Trophoblast cell (in vitro differentiated cells and primary cell): ENCODE results near the gene STRIP2.

Experiments
- DNase-seq, 2 donors: peaks; one replicate each; pipeline ENCODE4 v3.0.0-alpha.2; 2016
- H2AFZ ChIP-seq: 2 replicates; pipeline ENCODE4 v1.6.1; 2013; ENCODE audit warnings: low read length, moderate library complexity, mild to moderate bottlenecking; ENCODE audit not compliant: insufficient read depth, poor library complexity
- H2AK5ac ChIP-seq: 2 replicates; pipeline ENCODE4 v1.6.1; 2013; ENCODE audit warnings: mild to moderate bottlenecking, low read length
- H2BK120ac ChIP-seq: 2 replicates; pipeline ENCODE4 v1.6.1; 2013; ENCODE audit warnings: low read length, mild to moderate bottlenecking, moderate library complexity; ENCODE audit not compliant: insufficient read depth, poor library complexity
- H2BK12ac ChIP-seq: 2 replicates; pipeline ENCODE4 v1.6.1; 2013; ENCODE audit warnings: mild to moderate bottlenecking, low read length, moderate library complexity
- H2BK5ac ChIP-seq: 2 replicates; pipeline ENCODE4 v1.6.1; 2013; ENCODE audit warnings: low read length, low read depth, moderate library complexity, mild to moderate bottlenecking; ENCODE audit not compliant: poor library complexity
- H3K14ac ChIP-seq: 2 replicates; pipeline ENCODE4 v1.6.1; 2013; ENCODE audit warnings: mild to moderate bottlenecking, low read length
- H3K18ac ChIP-seq: 2 replicates; pipeline ENCODE4 v1.6.1; 2013; ENCODE audit warnings: mild to moderate bottlenecking, low read length
- H3K23ac ChIP-seq: 2 replicates; pipeline ENCODE4 v1.6.1; 2013; ENCODE audit warnings: low read length
- H3K27ac ChIP-seq: 2 replicates; pipeline ENCODE4 v1.5.1; 2013; ENCODE audit warnings: low read depth, mild to moderate bottlenecking, inconsistent platforms, low read length, moderate library complexity
- H3K27me3 ChIP-seq: 2 replicates; pipeline ENCODE4 v1.6.1; 2013; ENCODE audit warnings: inconsistent platforms, mild to moderate bottlenecking, low read length, moderate library complexity; ENCODE audit not compliant: insufficient read depth
- H3K36me3 ChIP-seq, 2 experiments: 1 replicate in 1 of 2; 2 replicates in 1 of 2; pipeline ENCODE4 v1.6.1; 2013; ENCODE audit warnings: low read length in 2 of 2, mild to moderate bottlenecking in 2 of 2, moderate library complexity in 1 of 2; ENCODE audit not compliant: insufficient read depth in 2 of 2, control insufficient read depth in 1 of 2
- H3K4ac ChIP-seq: 2 replicates; pipeline ENCODE4 v1.6.1; 2013; ENCODE audit warnings: low read depth, mild to moderate bottlenecking, low read length, moderate library complexity
- H3K4me1 ChIP-seq, 2 experiments: 1 replicate in 1 of 2; 2 replicates in 1 of 2; pipeline ENCODE4 v1.6.1; 2013; ENCODE audit warnings: low read length in 2 of 2, mild to moderate bottlenecking in 2 of 2, moderate library complexity in 1 of 2; ENCODE audit not compliant: insufficient read depth in 2 of 2, control insufficient read depth in 1 of 2
- H3K4me2 ChIP-seq: 2 replicates; pipeline ENCODE4 v1.6.1; 2013; ENCODE audit warnings: inconsistent platforms, mild to moderate bottlenecking, low read length, moderate library complexity
- H3K4me3 ChIP-seq: 2 replicates; pipeline ENCODE4 v1.5.1; 2013; ENCODE audit warnings: mild to moderate bottlenecking, low read depth, low read length, inconsistent platforms
- H3K79me1 ChIP-seq: one replicate; pipeline ENCODE4 v1.6.1; 2013; ENCODE audit warnings: low read length
- H3K79me2 ChIP-seq: 2 replicates; pipeline ENCODE4 v1.6.1; 2013; ENCODE audit warnings: low read length, mild to moderate bottlenecking; ENCODE audit not compliant: control insufficient read depth, insufficient read depth, poor library complexity
- H3K9ac ChIP-seq: 2 replicates; pipeline ENCODE4 v1.6.1; 2013; ENCODE audit warnings: mild to moderate bottlenecking, low read length
- H3K9me3 ChIP-seq: 2 replicates; pipeline ENCODE4 v1.6.1; 2013; ENCODE audit warnings: low read depth, mild to moderate bottlenecking, control low read depth, inconsistent platforms, low read length; ENCODE audit not compliant: insufficient read depth
- H4K12ac ChIP-seq: 2 replicates; pipeline ENCODE4 v1.6.1; 2013; ENCODE audit warnings: low read depth, mild to moderate bottlenecking, low read length, moderate library complexity
- H4K8ac ChIP-seq: 2 replicates; pipeline ENCODE4 v1.6.1; 2013; ENCODE audit warnings: low read depth, mild to moderate bottlenecking, low read length, moderate library complexity
- H4K91ac ChIP-seq: one replicate; pipeline ENCODE4 v1.6.1; 2013; ENCODE audit warnings: low read depth, mild to moderate bottlenecking, low read length, moderate library complexity
- WGBS: extraction: QIAGEN DNeasy Blood & Tissue Kit; methylation state at CpG from one replicate; pipeline ENCODE4 v1.1.7; 2013; ENCODE audit warnings: missing lambda C conversion rate; ENCODE audit not compliant: insufficient read length, insufficient coverage; ENCODE audit errors: extremely low coverage; 5-methylcytosine and 5-hydroxymethylcytosine counted together

STRIP2 gene

DNA sequence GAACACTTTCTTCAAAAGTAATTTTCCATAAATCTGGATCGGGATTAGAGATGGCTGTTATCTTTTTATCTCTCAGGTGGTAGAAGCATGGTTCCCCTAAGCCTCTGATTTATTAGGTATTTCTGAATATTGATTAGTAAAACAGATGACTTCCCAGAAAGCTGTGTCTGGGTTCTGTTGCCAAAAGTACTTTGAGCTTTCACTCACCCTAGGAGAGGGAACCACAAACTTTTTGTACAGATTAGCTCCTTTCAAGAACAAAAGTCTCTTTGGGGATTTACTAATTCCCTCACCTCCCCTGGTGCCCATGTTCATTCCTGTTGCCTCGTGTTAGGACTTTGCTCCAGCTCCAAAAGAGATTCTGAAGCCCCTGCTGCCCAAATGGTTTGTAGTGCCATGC is 46.7 kb upstream of the STRIP2 start:
- no peak overlapping the region for H4K12ac ChIP-seq
- no peak overlapping the region for H3K27ac ChIP-seq
- H3K79me1 ChIP-seq = no peaks in the 10 kb centered on the region
- no peak overlapping the region for H3K14ac ChIP-seq
- no CpG with 5 or more reads among the region's 2 CpGs for WGBS
- no peaks in the 10 kb centered on the region for H3K9me3 ChIP-seq
- H4K8ac ChIP-seq = no peak overlapping the region
- H3K27me3 ChIP-seq = no peaks in the 10 kb centered on the region
- no peak overlapping the region for H3K18ac ChIP-seq
- no peaks in the 10 kb centered on the region for H3K4me1 ChIP-seq
- no peak overlapping the region for H2BK12ac ChIP-seq
- no peak overlapping the region for H2AFZ ChIP-seq
- no peak overlapping the region for H2AK5ac ChIP-seq
- no peak overlapping the region for H3K9ac ChIP-seq
- H3K36me3 ChIP-seq = no peaks in the 10 kb centered on the region
- DNase-seq = no peak
- no peak overlapping the region for H3K4me2 ChIP-seq
- H4K91ac ChIP-seq = no peak overlapping the region
- no peak overlapping the region for H2BK120ac ChIP-seq
- no peak overlapping the region for H3K4ac ChIP-seq
- no peak overlapping the region for H3K23ac ChIP-seq
- H2BK5ac ChIP-seq = no peak overlapping the region
- H3K79me2 ChIP-seq = no peaks in the 10 kb centered on the region
- H3K4me3 ChIP-seq = no peak overlapping the region

DNA sequence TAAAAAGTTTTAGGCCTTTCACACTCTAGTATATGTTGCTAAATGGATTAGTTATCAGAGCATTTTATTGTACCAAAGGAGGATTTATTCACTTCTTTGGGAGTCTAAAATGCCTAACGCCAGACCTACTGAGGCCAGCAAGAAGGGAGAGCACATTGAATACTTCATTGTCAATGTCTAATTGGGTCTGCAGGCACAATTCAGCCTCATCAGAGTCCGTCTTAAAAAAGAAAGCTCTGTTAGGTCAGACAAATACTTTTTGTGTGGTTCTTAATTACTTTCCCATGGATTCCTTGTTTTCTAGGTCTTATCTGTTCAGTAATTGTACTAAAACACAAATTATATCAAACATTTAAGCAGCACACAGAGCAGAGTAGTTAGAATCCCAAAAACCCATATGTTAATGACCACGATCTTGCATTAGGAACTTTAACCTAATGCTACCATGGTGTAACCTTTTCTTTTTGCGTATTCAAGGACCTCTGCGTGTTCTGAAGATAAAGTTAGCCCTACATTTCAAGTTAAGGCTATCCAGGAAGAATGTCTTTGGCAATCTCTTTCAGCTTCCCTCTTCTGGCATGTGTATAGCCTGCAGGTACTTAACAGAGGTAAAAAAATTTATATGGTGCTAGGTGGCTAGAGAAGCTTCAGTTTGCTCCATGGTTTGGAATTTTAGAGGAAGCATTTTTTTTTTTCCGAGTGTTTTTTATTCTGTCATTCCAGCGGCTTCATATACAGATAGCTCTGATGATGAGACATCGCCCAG is 45.7 kb upstream of the STRIP2 start:
- no peak overlapping the region for H3K23ac ChIP-seq

DNA sequence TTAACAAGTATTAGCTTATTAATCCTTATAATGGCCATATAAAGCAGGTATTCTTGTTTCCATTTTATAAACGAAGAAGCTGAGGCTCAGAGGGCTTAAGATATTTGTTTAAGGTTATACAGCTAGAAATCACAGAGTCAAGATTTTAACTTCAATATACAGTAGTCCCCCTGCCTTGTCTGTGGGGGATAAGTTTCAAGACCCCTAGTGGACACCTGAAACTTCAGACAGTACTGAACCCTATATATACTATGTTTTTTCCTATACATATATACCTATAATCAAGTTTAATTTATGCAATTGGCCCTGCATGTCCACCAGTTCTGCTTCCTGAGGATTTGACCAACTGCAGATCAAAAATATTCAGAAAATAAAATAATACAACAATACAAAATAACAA is 44.4 kb upstream of the STRIP2 start:
- Histone ChIP-seq H3K4me3 (no peak overlapping the region), H3K14ac (no peak overlapping the region), H2AK5ac (no peak overlapping the region), H3K4ac (no peak overlapping the region), H2BK120ac (no peak overlapping the region), H3K4me1 (no peaks in the 10 kb centered on the region), H3K23ac (no peak overlapping the region), H3K27ac (no peak overlapping the region), H4K8ac (no peak overlapping the region), H3K9me3 (no peaks in the 10 kb centered on the region), H3K36me3 (no peaks in the 10 kb centered on the region), H3K4me2 (no peak overlapping the region), H3K79me1 (no peaks in the 10 kb centered on the region), H2AFZ (no peak overlapping the region), H3K79me2 (no peaks in the 10 kb centered on the region), H3K18ac (no peak overlapping the region), H4K91ac (no peak overlapping the region), H3K9ac (no peak overlapping the region), H4K12ac (no peak overlapping the region), H2BK5ac (no peak overlapping the region), H3K27me3 (no peaks in the 10 kb centered on the region), H2BK12ac (no peak overlapping the region)
- WGBS = no CpG with 5 or more reads among the region's 1 CpG
- DNase-seq = no peak

More for the DNA sequence above, 45.7 kb upstream of the STRIP2 start:
- no peak overlapping the region for H2BK5ac ChIP-seq
- no peaks in the 10 kb centered on the region for H3K4me1 ChIP-seq
- H3K79me2 ChIP-seq = no peaks in the 10 kb centered on the region
- H3K4me3 ChIP-seq = no peak overlapping the region
- H3K27me3 ChIP-seq = no peaks in the 10 kb centered on the region
- no peaks in the 10 kb centered on the region for H3K9me3 ChIP-seq
- H2AK5ac ChIP-seq = no peak overlapping the region
- no peak overlapping the region for H3K18ac ChIP-seq
- H3K14ac ChIP-seq = no peak overlapping the region
- no peak overlapping the region for H4K8ac ChIP-seq
- H3K4me2 ChIP-seq = no peak overlapping the region
- H3K36me3 ChIP-seq = no peaks in the 10 kb centered on the region
- no peak overlapping the region for H2BK120ac ChIP-seq
- no peaks in the 10 kb centered on the region for H3K79me1 ChIP-seq
- no peak overlapping the region for H3K4ac ChIP-seq
- no peak overlapping the region for H2AFZ ChIP-seq
- WGBS = no CpG with 5 or more reads among the region's 8 CpGs
- H3K27ac ChIP-seq = no peak overlapping the region
- no peak overlapping the region for H4K91ac ChIP-seq
- H2BK12ac ChIP-seq = no peak overlapping the region
- H4K12ac ChIP-seq = no peak overlapping the region
- peak; percentile 2 to 63 for DNase-seq
- no peak overlapping the region for H3K9ac ChIP-seq

DNA sequence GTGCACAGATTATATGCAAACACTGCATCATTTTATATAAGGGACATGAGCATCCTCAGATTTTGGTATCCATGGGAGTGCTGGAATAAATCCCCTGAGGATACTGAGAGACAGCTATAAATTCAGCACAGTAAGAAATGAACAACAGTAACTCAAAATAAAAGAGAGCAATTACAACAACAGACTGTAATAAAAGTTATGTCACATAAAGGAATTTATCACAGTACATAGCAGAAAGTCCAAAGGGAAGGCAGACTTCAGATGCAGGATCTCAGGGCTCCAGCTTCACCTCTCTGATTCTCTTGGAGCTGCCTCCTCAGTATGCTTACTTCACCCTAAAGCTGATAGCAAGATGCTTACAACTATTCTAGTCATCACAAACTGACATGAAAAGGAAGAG is 43.9 kb upstream of the STRIP2 start:
- Histone ChIP-seq H2BK12ac (no peak overlapping the region), H3K79me2 (no peaks in the 10 kb centered on the region), H3K4ac (no peak overlapping the region), H3K23ac (no peak overlapping the region), H2AFZ (no peak overlapping the region), H3K4me3 (no peak overlapping the region), H3K4me1 (no peaks in the 10 kb centered on the region), H3K14ac (no peak overlapping the region), H3K9me3 (no peaks in the 10 kb centered on the region), H2AK5ac (no peak overlapping the region), H3K9ac (no peak overlapping the region), H4K12ac (no peak overlapping the region), H4K8ac (no peak overlapping the region), H3K18ac (no peak overlapping the region), H2BK120ac (no peak overlapping the region), H3K36me3 (no peaks in the 10 kb centered on the region), H3K27ac (no peak overlapping the region), H3K4me2 (no peak overlapping the region), H4K91ac (no peak overlapping the region), H3K79me1 (no peaks in the 10 kb centered on the region), H2BK5ac (no peak overlapping the region), H3K27me3 (no peaks in the 10 kb centered on the region)
- no peak for DNase-seq
